HepG2 (cell line): ENCODE measurements around the gene ZNF330. TPM values are rescaled to one million over a fixed set of nuclear protein-coding genes. Genes with fewer than 3 reads are reported as not detected.
A peak's percentile ranks its signal among the peaks of the same experiment; 100 is the strongest.

Source experiments
- ATAC-seq: fragments of 200-7000 bp; cut with Tn5 transposase; 3 replicates; pipeline ENCODE4 v1.9.1; 2020; ENCODE audit warnings: mild to moderate bottlenecking, moderate library complexity
- BruUV-seq: library from RNA; stranded (reverse); fragments of 400-500 nt; replicated peaks from 2 replicates; lab custom pipeline; 2021; lab: Mats Ljungman, UMichigan
- CTCF ChIA-PET: fragments of 300-600 bp; formaldehyde crosslinking; extraction: SDS; loops from one replicate; lab custom pipeline; 2021; ENCODE audit warnings: low total read pairs, inconsistent platforms, low intra/inter-chr PET ratio; lab: Yijun Ruan, JAX
- POLR2A ChIA-PET: fragments of 350-600 bp; sonication (Branson Sonifier 250); formaldehyde crosslinking; loops from one replicate; lab custom pipeline; 2020; ENCODE audit warnings: antibody characterized with exemption, inconsistent platforms; lab: Yijun Ruan, JAX
- DNase-seq: peaks from one replicate; pipeline ENCODE4 v3.0.0-alpha.2; 2015; ENCODE audit warnings: low spot score
- FAIRE-seq: peaks from 3 replicates; lab custom pipeline; 2011; peaks lifted over from hg19 to GRCh38; lab: Jason Lieb, UNC
- H2AFZ ChIP-seq: one replicate; pipeline ENCODE4 v1.6.1; 2011; ENCODE audit warnings: low read length, inconsistent platforms
- H3K27ac ChIP-seq: fragments of 300-600 bp; 3 replicates; pipeline ENCODE4 v1.8.0; 2011; ENCODE audit warnings: mixed run types, mild to moderate bottlenecking, mixed read lengths, low read length, inconsistent platforms; ENCODE audit not compliant: insufficient read depth; ENCODE audit errors: extremely low read length
- H3K27me3 ChIP-seq, 2 experiments: fragments of 200-600 bp in 1 of 2; 2 replicates in 1 of 2; 3 replicates in 1 of 2; pipeline versions ENCODE4 v1.6.0 to v1.8.0; 2011; ENCODE audit warnings: low read length in 2 of 2, mild to moderate bottlenecking in 2 of 2, moderate library complexity in 2 of 2, inconsistent platforms in 1 of 2; ENCODE audit not compliant: insufficient read depth in 2 of 2, control insufficient read depth in 1 of 2
- H3K36me3 ChIP-seq, 2 experiments: fragments of 200-600 bp in 1 of 2; replicated peaks in 1 of 2; 2 replicates in 1 of 2; 3 replicates in 1 of 2; pipeline versions ENCODE4 v1.5.1 to v1.8.0; 2011; ENCODE audit warnings: low read length in 2 of 2, inconsistent platforms in 1 of 2; ENCODE audit not compliant: insufficient read depth in 2 of 2, control insufficient read depth in 1 of 2
- H3K4me1 ChIP-seq: 2 replicates; pipeline ENCODE4 v1.5.1; 2012; ENCODE audit warnings: low read length, inconsistent platforms; ENCODE audit not compliant: insufficient read depth
- H3K4me2 ChIP-seq: 2 replicates; pipeline ENCODE4 v1.6.0; 2011; ENCODE audit warnings: low read depth, low read length, inconsistent platforms
- H3K4me3 ChIP-seq, 3 experiments: fragments of 200-600 bp in 1 of 3; sonication (generic), shearing (Covaris generic) in 1 of 3; replicated peaks in 1 of 3; 2 replicates each; pipeline ENCODE4 v1.5.1; 2011 to 2016; ENCODE audit warnings: low read length in 3 of 3, inconsistent platforms in 2 of 3, low read depth in 2 of 3, mild to moderate bottlenecking in 2 of 3, control low read depth in 1 of 3, mixed read lengths in 1 of 3; ENCODE audit not compliant: insufficient read depth in 1 of 3
- H3K79me2 ChIP-seq: one replicate; pipeline ENCODE4 v1.6.1; 2011; ENCODE audit warnings: low read length, inconsistent platforms; ENCODE audit not compliant: insufficient read depth
- H3K9ac ChIP-seq: 2 replicates; pipeline ENCODE4 v1.6.0; 2011; ENCODE audit warnings: mild to moderate bottlenecking, low read depth, low read length, inconsistent platforms; ENCODE audit not compliant: insufficient read depth
- H3K9me3 ChIP-seq: 2 replicates; pipeline ENCODE4 v1.5.1; 2012; ENCODE audit warnings: mild to moderate bottlenecking, low read length
- H4K20me1 ChIP-seq: 2 replicates; pipeline ENCODE4 v1.6.0; 2011; ENCODE audit warnings: inconsistent platforms, mild to moderate bottlenecking, low read length, moderate library complexity; ENCODE audit not compliant: insufficient read depth
- DNMT3B ChIP-seq: conservative IDR thresholded peaks from 2 replicates; pipeline ENCODE4 v1.6.1; 2016; ENCODE audit warnings: missing biosample characterization, control low read depth
- FOXP1 ChIP-seq, 2 experiments: fragments of 450-650 bp in 1 of 2; IDR thresholded peaks; 2 replicates each; pipeline ENCODE4 v1.6.1; 2017 to 2018; ENCODE audit warnings: antibody characterized with exemption in 1 of 2
- IRF2 ChIP-seq: IDR thresholded peaks from 2 replicates; pipeline ENCODE4 v1.6.1; 2018; ENCODE audit warnings: missing genetic modification reagents, missing compliant biosample characterization
- MAFK ChIP-seq, 2 experiments: IDR thresholded peaks in 1 of 2; conservative IDR thresholded peaks in 1 of 2; 2 replicates each; pipeline ENCODE4 v1.6.1; 2011; ENCODE audit warnings: improper control_type of control experiment in 2 of 2, low read length in 2 of 2
- NCOA5 ChIP-seq: sonication (generic); formaldehyde crosslinking; IDR thresholded peaks from 2 replicates; pipeline ENCODE4 v1.4.0; 2020; ENCODE audit warnings: missing genetic modification reagents
- ONECUT2 ChIP-seq: sonication (generic); formaldehyde crosslinking; IDR thresholded peaks from 2 replicates; pipeline ENCODE4 v1.4.0; 2020; ENCODE audit warnings: missing genetic modification reagents
- PHF5A ChIP-seq: IDR thresholded peaks from one replicate; pipeline ENCODE4 v1.6.1; 2018; ENCODE audit warnings: low read depth, missing genetic modification reagents; ENCODE audit not compliant: unreplicated experiment
- SAP130 ChIP-seq: IDR thresholded peaks from 2 replicates; pipeline ENCODE4 v1.6.1; 2016; ENCODE audit warnings: low read depth
- SIN3A ChIP-seq: IDR thresholded peaks from 2 replicates; pipeline ENCODE4 v1.6.1; 2011; ENCODE audit warnings: low read depth, mild to moderate bottlenecking, control low read depth, low read length, borderline replicate concordance
- ZNF44 ChIP-seq: sonication (generic); formaldehyde crosslinking; IDR thresholded peaks from 2 replicates; pipeline ENCODE4 v1.5.1; 2020; ENCODE audit warnings: mild to moderate bottlenecking, missing genetic modification reagents
- ZNF569 ChIP-seq: sonication (generic); formaldehyde crosslinking; IDR thresholded peaks from 2 replicates; pipeline ENCODE4 v1.5.0; 2020; ENCODE audit warnings: mild to moderate bottlenecking, missing genetic modification reagents, moderate library complexity, borderline replicate concordance
- ZNF644 ChIP-seq: IDR thresholded peaks from 2 replicates; pipeline ENCODE4 v1.6.1; 2016; ENCODE audit warnings: low read depth
- WGBS: methylation state at CpG from one replicate; pipeline ENCODE4 v1.1.6; 2017; ENCODE audit warnings: low lambda C conversion rate; 5-methylcytosine and 5-hydroxymethylcytosine counted together
- in situ Hi-C: cut with HindIII; loops from 2 replicates; pipeline ENCODE4 v1.10.0; 2017; ENCODE audit warnings: low pct_unique_long_range_greater_than_20kb; ENCODE audit not compliant: extremely low pct_ligation_motif_present
- intact Hi-C: fragments of 100-400 bp; cut with micrococcal nuclease; formaldehyde crosslinking; loops from one replicate; pipeline ENCODE4 v1.10.0; 2022; ENCODE audit not compliant: unreplicated experiment
- polyA plus RNA-seq, 8 experiments: library from polyadenylated mRNA; depleted of rRNA in 3 of 8; stranded (reverse) in 7 of 8; unstranded in 1 of 8; fragments of >200 nt; fragmentation: Illumina TruSeq in 4 of 8; extraction: Trizol in 4 of 8; gene quantifications; 2 replicates each; pipeline versions ENCODE4 v1.2.1 to v1.2.3, GENCODE V29; 2011 to 2016; ENCODE audit warnings: low read depth in 4 of 8, missing spikeins in 1 of 8, mixed read lengths in 1 of 8; ENCODE audit not compliant: insufficient read depth in 1 of 8
- total RNA-seq, 5 experiments: library from RNA; depleted of rRNA; stranded (reverse); fragments of >200 nt; fragmentation: Illumina TruSeq; extraction: Trizol; gene quantifications; 2 replicates each; pipeline ENCODE4 v1.2.3, GENCODE V29; 2016; ENCODE audit warnings: low read depth in 1 of 5
- TF ChIP-seq, protein P1 (sequence below): sonication (generic); IDR thresholded peaks from 2 replicates; pipeline ENCODE4 v1.6.1; 2016; ENCODE audit warnings: low read depth, borderline replicate concordance
- TF ChIP-seq, protein P2 (sequence below): sonication (generic); formaldehyde crosslinking; IDR thresholded peaks from 2 replicates; pipeline ENCODE4 v1.4.0; 2020; ENCODE audit warnings: missing genetic modification reagents
- TF ChIP-seq, protein P3 (sequence below): sonication (generic); formaldehyde crosslinking; IDR thresholded peaks from 2 replicates; pipeline ENCODE4 v1.4.0; 2020; ENCODE audit warnings: mild to moderate bottlenecking, missing genetic modification reagents

The ZNF330 gene
- total and polyA plus RNA-seq, 2 of the 13 experiments (the other 11 are each of a cell fraction or from before 2014, with no cell fraction given), result 23.3 to 43.4 TPM

DNA sequence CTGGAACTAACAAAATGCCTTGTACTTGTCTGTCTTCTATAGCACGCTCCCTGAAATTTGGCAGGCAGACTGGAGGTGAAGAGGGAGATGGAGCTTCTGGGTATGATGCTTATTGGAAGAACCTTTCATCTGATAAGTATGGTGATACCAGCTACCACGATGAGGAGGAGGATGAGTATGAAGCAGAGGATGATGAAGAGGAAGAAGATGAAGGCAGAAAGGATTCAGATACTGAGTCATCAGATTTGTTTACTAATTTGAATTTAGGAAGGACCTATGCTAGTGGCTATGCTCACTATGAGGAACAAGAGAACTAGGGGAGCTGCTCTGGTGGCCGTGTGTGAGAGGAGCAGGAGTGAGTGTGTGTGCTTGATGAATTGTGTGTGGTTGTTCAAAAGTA lies 13.0 kb downstream of the ZNF330 start:
- Histone ChIP-seq H3K79me2 (no peaks in the 10 kb centered on the region), H3K36me3 (peaks cover 11 to 37% of the 10 kb centered on the region in 2 experiments), H3K9me3 (no peaks in the 10 kb centered on the region), H3K9ac (no peak overlapping the region), H3K4me2 (no peak overlapping the region), H3K4me3 (no peak overlapping the region), H3K4me1 (no peaks in the 10 kb centered on the region), H3K27me3 (no peaks in the 10 kb centered on the region; a peak in 1 of 5 replicates), H4K20me1 (no peaks in the 10 kb centered on the region), H3K27ac (no peak overlapping the region), H2AFZ (no peak overlapping the region)
- BruUV-seq, result no TSS peak
- in situ Hi-C loops (no loop called here), intact Hi-C loops (no loop called here)
- ChIA-PET CTCF (no interaction called here), POLR2A (no interaction called here)
- FAIRE-seq, result no peak
- no peak for DNase-seq
- TF ChIP-seq ZNF44 (CRISPR knock-in tag) (no peak), DNMT3B (CRISPR knock-in tag) (no peak), ZNF569 (CRISPR knock-in tag) (no peak), ZNF644 (CRISPR knock-in tag) (no peak), SAP130 (CRISPR knock-in tag) (no peak), MAFK (conservative IDR thresholded peaks at IDR 0.05 in 1 of 2, IDR thresholded peaks at IDR 0.05 in 1 of 2; ENCODE audit: low read length in 2 of 2) (0 out of 4 replicates have a peak, but pooled peaks of 1 of the 2 experiments have one; percentile 29)
- 95% methylated on average over 3 of the region's 3 CpGs for WGBS
- ATAC-seq, result no peak

DNA sequence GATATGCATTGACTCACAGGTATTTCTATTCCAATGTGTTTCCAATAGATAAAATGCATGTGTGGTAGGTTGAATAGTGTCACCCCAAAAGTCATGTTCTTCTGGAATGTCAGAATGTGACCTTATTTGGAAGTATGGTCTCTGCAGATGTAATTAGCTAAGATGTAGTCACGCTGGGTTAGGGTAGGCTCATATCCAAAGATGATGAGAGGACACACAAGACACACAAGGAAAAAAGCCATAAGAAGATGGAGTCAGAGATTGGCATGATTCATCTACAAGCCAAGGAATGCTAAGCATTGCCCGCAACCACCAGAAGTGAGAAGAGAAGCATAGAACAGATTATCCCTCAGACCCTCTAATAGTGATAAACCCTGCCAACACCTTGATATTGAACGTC lies 17.5 kb downstream of the ZNF330 start:
- BruUV-seq, result no TSS peak
- in situ Hi-C loops, result no loop called here
- no peaks in the 10 kb centered on the region for H3K79me2 ChIP-seq
- H3K9ac ChIP-seq, result no peak overlapping the region
- DNase-seq, result no peak
- H4K20me1 ChIP-seq, result no peaks in the 10 kb centered on the region
- H3K4me2 ChIP-seq, result no peak overlapping the region
- no peak for FAIRE-seq
- H3K36me3 ChIP-seq, result peaks cover 4 to 11% of the 10 kb centered on the region in 2 experiments; a peak in 4 of 5 replicates
- ATAC-seq, result no peak
- intact Hi-C loops, result no loop called here
- H3K27ac ChIP-seq, result no peak overlapping the region
- no peaks in the 10 kb centered on the region for H3K27me3 ChIP-seq
- ChIA-PET POLR2A (no interaction called here), CTCF (no interaction called here)
- no peak overlapping the region for H3K4me3 ChIP-seq
- no peak overlapping the region for H2AFZ ChIP-seq
- 22% methylated on average over 3 of the region's 3 CpGs for WGBS
- no peaks in the 10 kb centered on the region for H3K9me3 ChIP-seq
- TF ChIP-seq ONECUT2 (CRISPR knock-in tag) (no peak), FOXP1 (IDR thresholded peaks at IDR 0.05) (no peak), FOXP1 (CRISPR knock-in tag; IDR thresholded peaks at IDR 0.05) (no peak), NCOA5 (CRISPR knock-in tag) (no peak), PHF5A (CRISPR knock-in tag) (no peak), SIN3A (no peak), IRF2 (CRISPR knock-in tag) (no peak)
- TF ChIP-seq, protein P1, sequence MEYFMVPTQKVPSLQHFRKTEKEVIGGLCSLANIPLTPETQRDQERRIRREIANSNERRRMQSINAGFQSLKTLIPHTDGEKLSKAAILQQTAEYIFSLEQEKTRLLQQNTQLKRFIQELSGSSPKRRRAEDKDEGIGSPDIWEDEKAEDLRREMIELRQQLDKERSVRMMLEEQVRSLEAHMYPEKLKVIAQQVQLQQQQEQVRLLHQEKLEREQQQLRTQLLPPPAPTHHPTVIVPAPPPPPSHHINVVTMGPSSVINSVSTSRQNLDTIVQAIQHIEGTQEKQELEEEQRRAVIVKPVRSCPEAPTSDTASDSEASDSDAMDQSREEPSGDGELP, result no peak
- TF ChIP-seq, protein P2, sequence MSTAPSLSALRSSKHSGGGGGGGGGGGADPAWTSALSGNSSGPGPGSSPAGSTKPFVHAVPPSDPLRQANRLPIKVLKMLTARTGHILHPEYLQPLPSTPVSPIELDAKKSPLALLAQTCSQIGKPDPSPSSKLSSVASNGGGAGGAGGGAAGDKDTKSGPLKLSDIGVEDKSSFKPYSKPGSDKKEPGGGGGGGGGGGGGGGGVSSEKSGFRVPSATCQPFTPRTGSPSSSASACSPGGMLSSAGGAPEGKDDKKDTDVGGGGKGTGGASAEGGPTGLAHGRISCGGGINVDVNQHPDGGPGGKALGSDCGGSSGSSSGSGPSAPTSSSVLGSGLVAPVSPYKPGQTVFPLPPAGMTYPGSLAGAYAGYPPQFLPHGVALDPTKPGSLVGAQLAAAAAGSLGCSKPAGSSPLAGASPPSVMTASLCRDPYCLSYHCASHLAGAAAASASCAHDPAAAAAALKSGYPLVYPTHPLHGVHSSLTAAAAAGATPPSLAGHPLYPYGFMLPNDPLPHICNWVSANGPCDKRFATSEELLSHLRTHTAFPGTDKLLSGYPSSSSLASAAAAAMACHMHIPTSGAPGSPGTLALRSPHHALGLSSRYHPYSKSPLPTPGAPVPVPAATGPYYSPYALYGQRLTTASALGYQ, result no peak
- TF ChIP-seq, protein P3, sequence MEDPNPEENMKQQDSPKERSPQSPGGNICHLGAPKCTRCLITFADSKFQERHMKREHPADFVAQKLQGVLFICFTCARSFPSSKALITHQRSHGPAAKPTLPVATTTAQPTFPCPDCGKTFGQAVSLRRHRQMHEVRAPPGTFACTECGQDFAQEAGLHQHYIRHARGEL (CRISPR knock-in tag), result no peak
- H3K4me1 ChIP-seq, result no peaks in the 10 kb centered on the region
